Lung (tissue), 12 donors: Measurements from ENCODE around the gene SEL1L3. TPM values are rescaled to one million over a fixed set of nuclear protein-coding genes. Genes with fewer than 3 reads are reported as not detected.

Experiments used
- ATAC-seq: fragments of 200-7000 bp; cut with Tn5 transposase; one replicate; pipeline ENCODE4 v1.9.1; 2020; ENCODE audit warnings: moderate number of reproducible peaks; ENCODE audit not compliant: insufficient read depth, low FRiP score
- DNase-seq, 3 donors: peaks; one replicate each; pipeline ENCODE4 v3.0.0-alpha.2; 2013 to 2017
- H3K27ac ChIP-seq, 2 donors: one replicate each; pipeline ENCODE4 v1.5.1; 2013; ENCODE audit warnings: mild to moderate bottlenecking in 2 of 2, moderate library complexity in 2 of 2, control low read depth in 1 of 2, inconsistent platforms in 1 of 2, low read depth in 1 of 2, low read length in 1 of 2
- H3K27me3 ChIP-seq, 3 donors: one replicate each; pipeline ENCODE4 v1.5.1; 2013; ENCODE audit warnings: low read length in 2 of 3; ENCODE audit not compliant: control insufficient read depth in 3 of 3, insufficient read depth in 3 of 3
- H3K36me3 ChIP-seq, 4 donors: one replicate each; pipeline ENCODE4 v1.5.1; 2013; ENCODE audit warnings: low read length in 4 of 4, mild to moderate bottlenecking in 1 of 4, moderate library complexity in 1 of 4; ENCODE audit not compliant: control insufficient read depth in 4 of 4, insufficient read depth in 4 of 4
- H3K4me1 ChIP-seq, 5 donors: one replicate each; pipeline ENCODE4 v1.5.1; 2013; ENCODE audit warnings: low read length in 5 of 5, mild to moderate bottlenecking in 2 of 5, moderate library complexity in 1 of 5; ENCODE audit not compliant: control insufficient read depth in 5 of 5, insufficient read depth in 5 of 5
- H3K4me3 ChIP-seq: one replicate; pipeline ENCODE4 v1.5.1; 2013; ENCODE audit warnings: mild to moderate bottlenecking, control low read depth, moderate library complexity
- H3K9ac ChIP-seq, 2 donors: one replicate each; pipeline ENCODE4 v1.5.1; 2013; ENCODE audit warnings: low read length in 2 of 2, control low read depth in 1 of 2; ENCODE audit not compliant: insufficient read depth in 1 of 2
- H3K9me3 ChIP-seq, 4 donors: one replicate each; pipeline ENCODE4 v1.5.1; 2013; ENCODE audit warnings: low read length in 3 of 4, mild to moderate bottlenecking in 1 of 4, moderate library complexity in 1 of 4; ENCODE audit not compliant: control insufficient read depth in 4 of 4, insufficient read depth in 3 of 4
- CTCF ChIP-seq: IDR thresholded peaks from 2 replicates; pipeline ENCODE4 v1.5.1; 2012; ENCODE audit warnings: mild to moderate bottlenecking; ENCODE audit errors: control extremely low read depth, extremely low read depth
- WGBS, 2 donors: extraction: QIAGEN DNeasy Blood & Tissue Kit; methylation state at CpG; one replicate each; pipeline ENCODE4 v1.1.7; 2013; 5-methylcytosine and 5-hydroxymethylcytosine counted together
- polyA plus RNA-seq, 2 donors: library from polyadenylated mRNA; stranded (reverse); fragments of 200-250 nt; gene quantifications; one replicate each; pipeline ENCODE4 v1.2.1, GENCODE V29; 2013
- total RNA-seq, 2 donors: library from RNA; depleted of rRNA in 1 of 2; stranded (reverse); fragments of >200 nt in 1 of 2; gene quantifications; one replicate each; pipeline ENCODE4 v1.2.1, GENCODE V29; 2014 to 2021
- donor health status: control.
- donor health status: control.
- donor health status: Bipolar disorder and iron deficiency.
- donor health status: healthy.
- donor health status: DM: yes; HTN: yes; CAD: no.

The SEL1L3 gene
- total and polyA plus RNA-seq, 4 donors = 29.2 to 93.3 (median 57.1) TPM

DNA sequence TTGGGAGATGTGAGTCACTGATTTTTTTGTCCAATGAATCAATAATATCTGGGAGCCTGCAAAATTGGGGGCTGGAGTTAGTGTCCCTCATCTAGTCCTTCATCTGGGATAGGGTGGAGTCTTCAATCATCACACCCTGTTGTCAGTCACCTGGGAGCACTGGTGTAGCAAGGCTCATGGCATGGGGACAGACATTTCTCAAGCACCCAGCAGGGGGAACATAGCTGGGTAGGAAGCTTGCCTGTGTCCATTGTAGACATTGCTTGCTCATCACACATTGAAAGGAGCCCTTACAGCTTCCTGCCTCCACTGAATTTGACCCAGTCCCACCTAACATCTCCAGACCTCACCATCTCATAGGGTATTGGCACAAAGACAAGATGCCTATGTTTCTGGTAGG lies 61.2 kb downstream of the SEL1L3 start:
- Histone ChIP-seq H3K36me3 (peaks cover 0 to 29% (median 2%) of the 10 kb centered on the region in 4 donors), H3K27me3 (no peaks in the 10 kb centered on the region), H3K9ac (no peak overlapping the region), H3K4me3 (no peak overlapping the region), H3K4me1 (peaks cover 0 to 11% (median 0%) of the 10 kb centered on the region in 5 donors), H3K27ac (no peak overlapping the region), H3K9me3 (peaks cover 0 to 5% (median 0%) of the 10 kb centered on the region in 4 donors)
- DNase-seq (no peak), ATAC-seq (no peak)
- TF ChIP-seq CTCF = no peak

- no peak for TF ChIP-seq CTCF
- Histone ChIP-seq H3K4me1 (peaks cover 0 to 11% (median 2%) of the 10 kb centered on the region in 5 donors), H3K4me3 (no peak overlapping the region), H3K9me3 (peaks cover 0 to 5% (median 0%) of the 10 kb centered on the region in 4 donors), H3K27ac (no peak overlapping the region), H3K9ac (no peak overlapping the region), H3K36me3 (peaks cover 0 to 32% (median 2%) of the 10 kb centered on the region in 4 donors), H3K27me3 (no peaks in the 10 kb centered on the region)
- WGBS, 2 donors = 74 to 78% methylated on average over 2 of the region's 2 CpGs
- ATAC-seq (no peak), DNase-seq (peak in 2 of 3 donors; percentile 30 to 35)
These were observed 62.5 kb downstream of the SEL1L3 start for GRCh38 chr4:25800245-25800644.

- peaks cover 0 to 32% (median 2%) of the 10 kb centered on the region in 4 donors for H3K36me3 ChIP-seq
- 84 to 89% methylated on average over 5 of the region's 5 CpGs for WGBS, 2 donors
- ATAC-seq (no peak), DNase-seq (no peak)
- no peak for TF ChIP-seq CTCF
- no peak overlapping the region for H3K4me3 ChIP-seq
- peaks cover 0 to 11% (median 2%) of the 10 kb centered on the region in 5 donors for H3K4me1 ChIP-seq
- H3K27me3 ChIP-seq = no peaks in the 10 kb centered on the region
- no peak overlapping the region for H3K27ac ChIP-seq
- no peak overlapping the region for H3K9ac ChIP-seq
- H3K9me3 ChIP-seq = peaks cover 0 to 5% (median 0%) of the 10 kb centered on the region in 4 donors
These were observed 63.3 kb downstream of the SEL1L3 start for GRCh38 chr4:25799522-25799921.

- no peak for TF ChIP-seq CTCF
- Histone ChIP-seq H3K36me3 (peaks cover 0 to 32% (median 0%) of the 10 kb centered on the region in 4 donors), H3K4me3 (no peak overlapping the region)
These were observed 65.7 kb downstream of the SEL1L3 start for GRCh38 chr4:25797136-25797535.

More at GRCh38 chr4:25797136-25797535, 65.7 kb downstream of the SEL1L3 start:
- peaks cover 0 to 5% (median 0%) of the 10 kb centered on the region in 4 donors for H3K9me3 ChIP-seq
- no peak for ATAC-seq
- DNase-seq = no peak
- no peaks in the 10 kb centered on the region for H3K27me3 ChIP-seq
- H3K9ac ChIP-seq = no peak overlapping the region
- H3K27ac ChIP-seq = no peak overlapping the region
- peaks cover 0 to 11% (median 2%) of the 10 kb centered on the region in 5 donors for H3K4me1 ChIP-seq
- 81 to 84% methylated on average over 8 of the region's 8 CpGs for WGBS, 2 donors
